ENCODE results near the gene AK4.

The AK4 gene

GRCh38 chr1:65265296-65265650 is 117.3 kb downstream of the AK4 start:
- no peak for DNase-seq (ENCODE audit: low read depth)
- H3K4me3 ChIP-seq (ENCODE audit: control insufficient read depth, low read depth, low read length): peak overlapping the region; percentile 44
- no peak for TF ChIP-seq CTCF (conservative IDR thresholded peaks at IDR 0.05; ENCODE audit: control insufficient read depth, insufficient read depth, low read depth, low read length)

GRCh38 chr1:65265651-65266351 is 117.8 kb downstream of the AK4 start:
- peak overlapping the region; percentile 44 for H3K4me3 ChIP-seq (ENCODE audit: control insufficient read depth, low read depth, low read length)
- peak; percentile 27 for TF ChIP-seq CTCF (conservative IDR thresholded peaks at IDR 0.05; ENCODE audit: control insufficient read depth, insufficient read depth, low read depth, low read length)
- peak; percentile 38 for DNase-seq (ENCODE audit: low read depth)

- TF ChIP-seq CTCF (conservative IDR thresholded peaks at IDR 0.05; ENCODE audit: control insufficient read depth, insufficient read depth, low read depth, low read length): no peak
- DNase-seq (ENCODE audit: low read depth): no peak
- no peak overlapping the region for H3K4me3 ChIP-seq (ENCODE audit: control insufficient read depth, low read depth, low read length)
These were observed 118.5 kb downstream of the AK4 start for GRCh38 chr1:65266476-65266875.

- no peak for TF ChIP-seq CTCF (conservative IDR thresholded peaks at IDR 0.05; ENCODE audit: control insufficient read depth, insufficient read depth, low read depth, low read length)
- no peak for DNase-seq (ENCODE audit: low read depth)
- H3K4me3 ChIP-seq (ENCODE audit: control insufficient read depth, low read depth, low read length): no peak overlapping the region
These were observed 119.3 kb downstream of the AK4 start for GRCh38 chr1:65267271-65267670.

GRCh38 chr1:65267683-65268082 is 119.7 kb downstream of the AK4 start:
- DNase-seq (ENCODE audit: low read depth): no peak
- no peak overlapping the region for H3K4me3 ChIP-seq (ENCODE audit: control insufficient read depth, low read depth, low read length)
- TF ChIP-seq CTCF (conservative IDR thresholded peaks at IDR 0.05; ENCODE audit: control insufficient read depth, insufficient read depth, low read depth, low read length): no peak

GRCh38 chr1:65269612-65270011 is 121.6 kb downstream of the AK4 start:
- TF ChIP-seq CTCF (conservative IDR thresholded peaks at IDR 0.05; ENCODE audit: control insufficient read depth, insufficient read depth, low read depth, low read length): no peak
- no peak for DNase-seq (ENCODE audit: low read depth)
- H3K4me3 ChIP-seq (ENCODE audit: control insufficient read depth, low read depth, low read length): no peak overlapping the region
